SIG-M5 treated with dmso at 0.1 percent for 504 hours (cell line): Measurements from ENCODE around the gene TUBGCP3.

Experiments
- DNase-seq: peaks from one replicate; lab custom pipeline; 2025; ENCODE audit not compliant: unreplicated experiment; lab: John Stamatoyannopoulos, UW

Gene TUBGCP3

DNA sequence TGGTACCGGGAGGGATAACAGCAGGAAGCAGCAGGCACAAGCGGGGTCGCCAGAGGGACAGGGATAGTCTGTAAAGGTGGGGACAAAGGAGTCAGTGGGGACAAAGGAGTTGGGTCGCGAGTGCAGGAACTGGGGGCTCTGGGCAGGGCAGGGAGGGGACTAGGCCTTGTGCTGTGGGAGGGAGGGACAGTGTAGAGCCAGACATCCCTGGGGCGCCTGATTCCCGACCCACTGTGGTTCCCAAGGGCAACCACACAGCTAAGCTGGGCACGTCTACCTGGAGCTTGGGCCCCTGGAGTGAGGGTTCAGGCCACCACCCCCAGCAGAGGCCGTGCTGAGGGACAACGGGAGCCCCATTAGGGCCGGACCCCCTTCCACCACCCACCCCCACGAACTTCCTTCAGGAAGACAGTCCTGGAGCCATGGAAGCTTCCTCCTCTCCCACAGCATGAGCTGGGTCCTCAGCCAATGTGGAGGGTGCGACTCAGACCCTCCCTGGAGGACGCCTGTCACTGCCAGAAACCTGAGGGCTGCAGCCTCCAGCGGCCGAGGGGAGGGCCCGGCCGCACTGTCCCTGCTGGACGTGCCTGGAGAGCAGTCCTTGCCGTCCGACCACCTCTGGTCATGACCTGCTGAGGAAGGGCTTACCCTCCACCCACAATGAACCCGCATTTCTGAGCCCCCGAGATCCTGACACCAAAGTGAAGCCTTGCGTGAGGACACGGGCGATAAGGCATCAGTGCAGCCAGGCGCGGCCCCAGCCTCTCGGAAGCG is 133.9 kb downstream of the TUBGCP3 start:
- no peak for DNase-seq

- no peak for DNase-seq
Observed at GRCh38 chr13:112453207-112453829, 134.6 kb downstream of the TUBGCP3 start.

- no peak for DNase-seq
Observed at GRCh38 chr13:112452380-112453206, 135.4 kb downstream of the TUBGCP3 start.

GRCh38 chr13:112451512-112452379 is 136.2 kb downstream of the TUBGCP3 start:
- DNase-seq, result no peak

GRCh38 chr13:112450904-112451240 is 137.1 kb downstream of the TUBGCP3 start:
- DNase-seq, result no peak

DNA sequence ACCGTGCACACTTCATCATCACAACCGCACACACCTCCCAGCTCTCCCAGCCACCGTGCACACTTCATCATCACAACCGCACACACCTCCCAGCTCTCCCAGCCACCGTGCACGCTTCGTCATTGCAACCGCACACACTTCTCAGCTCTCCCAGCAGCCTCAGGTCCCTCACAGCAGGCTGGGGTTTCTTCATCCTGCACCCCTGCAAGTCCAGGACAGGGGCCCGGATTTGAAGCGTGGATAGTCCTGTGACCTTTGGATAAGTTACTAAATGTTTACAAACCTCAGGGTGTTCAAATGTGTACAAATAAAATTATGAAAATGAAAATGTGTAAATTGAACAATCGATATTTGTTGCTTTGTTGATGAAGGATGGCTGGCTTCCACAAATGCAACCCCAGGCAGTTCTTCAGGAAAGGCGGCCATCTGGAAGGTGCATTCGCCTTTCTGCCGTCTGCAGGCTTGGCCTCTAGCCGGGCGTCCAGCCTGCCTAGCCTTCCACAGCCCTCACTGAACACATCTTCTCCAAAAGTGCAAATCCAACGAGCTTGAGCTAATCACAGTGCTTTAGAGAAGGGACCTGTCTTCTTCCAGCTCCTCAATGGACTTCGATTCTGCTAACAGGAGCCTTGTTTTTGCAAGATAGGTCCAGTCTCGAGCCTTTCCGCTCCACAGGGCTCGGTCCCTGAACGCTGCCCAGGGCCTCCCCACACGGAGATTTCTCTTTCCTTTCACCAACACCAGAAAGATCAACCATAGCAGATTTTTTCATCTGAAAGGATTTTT is 137.6 kb downstream of the TUBGCP3 start:
- no peak for DNase-seq

DNA sequence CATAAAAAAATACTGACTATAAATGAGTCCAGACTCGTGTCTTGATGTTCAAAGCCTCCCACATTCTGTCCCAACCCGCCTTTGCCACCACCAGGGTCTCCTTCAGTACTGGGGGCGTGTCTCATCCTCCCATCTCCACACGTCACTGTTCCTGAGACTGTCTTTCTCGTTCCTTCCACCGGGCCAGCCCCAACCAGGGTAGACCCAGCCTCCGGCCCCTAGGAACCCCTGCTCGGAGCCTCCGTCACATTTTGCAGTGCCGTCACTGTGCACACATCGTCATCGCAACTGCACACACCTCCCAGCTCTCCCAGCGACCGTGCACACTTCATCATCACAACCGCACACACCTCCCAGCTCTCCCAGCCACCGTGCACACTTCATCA is 138.4 kb downstream of the TUBGCP3 start:
- no peak for DNase-seq

DNA sequence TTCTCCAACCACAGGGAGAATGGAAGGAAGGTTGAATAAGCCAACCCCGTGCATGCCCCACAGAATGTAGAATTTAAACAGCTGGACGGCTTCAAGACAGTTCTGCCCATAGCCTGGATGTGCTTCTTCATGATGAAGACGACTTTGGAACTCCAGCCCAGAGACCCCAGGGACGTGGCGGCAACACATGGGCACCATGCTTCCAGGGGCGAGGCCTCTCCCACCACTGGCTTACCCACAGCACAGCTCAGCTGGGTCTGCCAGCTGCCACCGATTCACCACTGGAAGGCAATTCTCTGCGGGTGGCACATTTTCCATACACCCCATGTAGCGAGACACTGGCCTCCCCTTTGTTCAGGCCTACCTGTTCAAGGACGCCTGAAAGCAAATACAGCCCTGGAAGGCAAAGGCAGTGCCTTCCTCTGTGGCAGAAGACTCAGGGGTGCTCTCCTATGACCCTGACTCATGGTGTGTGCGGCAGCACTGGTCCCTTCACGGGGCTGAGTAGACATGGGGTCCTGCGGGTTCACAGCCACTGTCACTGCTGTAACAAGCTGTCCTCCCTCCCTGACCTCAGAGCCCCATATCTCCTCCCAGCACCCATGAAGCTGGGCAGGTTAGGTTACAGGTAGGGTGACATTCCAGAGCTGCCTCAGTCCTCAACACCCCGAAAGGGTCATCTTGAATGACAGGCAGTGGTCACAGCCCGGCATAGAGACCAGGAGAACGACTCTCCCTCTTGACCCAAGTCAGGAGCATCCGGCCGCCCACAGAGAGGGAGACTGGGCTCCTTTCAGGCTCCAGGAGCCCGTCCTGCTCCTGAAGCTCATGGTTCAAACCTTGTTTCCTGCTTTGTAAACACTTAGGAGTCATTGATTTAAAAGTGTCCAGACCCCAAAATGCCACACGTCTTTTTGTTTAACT is 139.1 kb downstream of the TUBGCP3 start:
- DNase-seq, result no peak

- no peak for DNase-seq
Observed at GRCh38 chr13:112447761-112448603, 140.0 kb downstream of the TUBGCP3 start.

DNA sequence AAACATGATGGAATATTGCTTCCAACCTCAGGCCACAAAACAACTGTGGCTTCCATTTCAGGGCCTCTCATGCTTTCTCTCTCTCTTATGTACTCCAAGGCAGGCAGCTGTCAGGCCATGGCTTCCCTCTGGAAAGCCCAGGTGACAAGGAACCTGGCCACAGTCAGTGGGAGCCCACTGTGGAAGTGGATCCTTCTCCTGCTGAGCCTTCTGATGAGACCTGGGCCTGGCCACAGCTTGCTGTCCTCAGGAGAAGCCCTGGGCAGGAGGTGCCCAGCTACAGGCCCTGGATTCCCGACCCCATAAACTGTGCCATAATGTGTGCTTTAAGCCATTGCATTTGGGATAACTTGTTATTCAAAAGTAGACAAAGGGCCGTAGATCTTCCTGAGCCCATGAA is 140.6 kb downstream of the TUBGCP3 start:
- no peak for DNase-seq

DNA sequence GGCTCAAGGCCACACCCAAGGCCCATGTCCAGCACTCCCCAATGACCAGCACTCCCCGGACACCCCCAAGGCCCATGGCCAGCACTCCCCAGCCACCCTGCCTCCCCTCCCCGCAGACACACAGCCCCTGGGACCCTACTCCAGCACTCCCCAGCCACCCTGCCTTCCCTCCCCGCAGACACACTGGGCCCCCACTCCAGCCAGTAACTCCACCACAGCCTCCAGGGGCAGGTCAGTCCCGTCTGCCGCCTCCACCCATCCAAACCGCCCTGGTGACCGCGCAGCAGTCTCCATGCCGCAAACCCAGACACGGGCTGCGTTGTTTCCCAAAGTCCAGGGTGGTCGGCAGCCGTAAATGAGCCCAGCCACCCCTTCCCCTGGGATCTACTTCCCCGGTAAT is 141.1 kb downstream of the TUBGCP3 start:
- DNase-seq, result no peak

- DNase-seq, result no peak
Observed at GRCh38 chr13:112446347-112446861, 141.5 kb downstream of the TUBGCP3 start.

DNA sequence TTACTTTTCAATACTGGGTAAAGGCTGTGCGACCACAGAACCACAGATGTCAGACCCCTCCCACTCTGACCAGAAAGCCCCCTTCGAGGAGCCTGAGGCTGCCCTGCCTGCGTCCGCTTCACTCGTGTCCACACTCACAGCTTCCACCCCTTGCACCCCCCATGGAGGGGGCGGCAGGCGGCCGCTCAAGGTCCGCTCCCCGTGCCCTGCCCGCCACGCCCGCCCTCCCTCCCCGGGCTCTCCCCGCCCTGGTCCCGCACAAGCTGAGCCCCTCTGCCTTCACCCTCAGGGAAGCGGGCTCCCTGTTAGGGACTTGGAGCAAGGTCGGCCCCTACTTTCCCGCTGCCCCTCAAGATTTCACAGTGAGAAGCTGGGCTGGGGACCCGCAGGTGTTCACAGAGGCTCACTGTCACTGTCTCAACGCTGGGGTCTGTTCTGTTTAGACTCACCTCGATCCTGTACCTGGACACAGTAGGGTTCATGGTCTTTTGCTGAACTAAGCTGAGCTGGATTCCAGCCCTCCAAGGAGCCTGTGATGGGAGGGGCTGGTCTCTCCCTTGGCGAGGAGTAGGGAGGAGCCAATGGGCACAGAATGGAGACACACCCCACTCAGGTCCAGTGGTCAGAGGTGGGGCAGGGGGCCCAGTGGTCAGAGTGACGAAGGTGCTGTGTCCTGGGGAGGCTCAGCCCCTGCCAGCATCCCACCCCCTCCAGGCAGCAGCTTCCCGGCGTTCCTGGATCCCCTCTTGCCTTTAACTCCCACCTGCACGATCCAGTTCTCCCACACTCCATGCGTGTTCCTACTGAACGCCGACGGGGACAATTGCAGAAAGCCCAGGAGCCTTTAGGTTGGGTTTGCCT is 142.3 kb downstream of the TUBGCP3 start:
- no peak for DNase-seq

- DNase-seq, result no peak
Observed at GRCh38 chr13:112444416-112445399, 143.2 kb downstream of the TUBGCP3 start.

- peak; percentile 54 for DNase-seq
Observed at GRCh38 chr13:112443995-112444311, 144.0 kb downstream of the TUBGCP3 start.
